GM12878 (cell line): ENCODE measurements around the gene MFN2. TPM values are rescaled to one million over a fixed set of nuclear protein-coding genes. Genes with fewer than 3 reads are reported as not detected.

Experiments
- ATAC-seq: fragments of 200-7000 bp; cut with Tn5 transposase; 3 replicates; pipeline ENCODE4 v1.9.1; 2020; ENCODE audit warnings: mild to moderate bottlenecking, moderate library complexity
- BruUV-seq: library from RNA; stranded (reverse); fragments of 400-500 nt; replicated peaks from 2 replicates; lab custom pipeline; 2021; lab: Mats Ljungman, UMichigan
- CTCF ChIA-PET: fragments of 300-600 bp; sonication (Branson Sonifier 250); formaldehyde crosslinking; extraction: SDS; loops from one replicate; lab custom pipeline; 2021; ENCODE audit warnings: inconsistent platforms; lab: Yijun Ruan, JAX
- POLR2A ChIA-PET: fragments of 350-600 bp; formaldehyde crosslinking; extraction: SDS; loops from one replicate; lab custom pipeline; 2021; ENCODE audit warnings: inconsistent platforms; lab: Charles Lee
- RAD21 ChIA-PET: fragments of 300-600 bp; sonication (Branson Sonifier 250); formaldehyde crosslinking; loops from one replicate; lab custom pipeline; 2023; ENCODE audit warnings: antibody characterized with exemption; ENCODE audit not compliant: unreplicated experiment; lab: Charles Lee
- SMC1A ChIA-PET: fragments of 300-600 bp; sonication (Branson Sonifier 250); formaldehyde crosslinking; loops from one replicate; lab custom pipeline; 2023; ENCODE audit not compliant: unreplicated experiment, uncharacterized antibody; lab: Charles Lee
- DNase-seq: peaks from one replicate; pipeline ENCODE4 v3.0.0-alpha.2; 2011; ENCODE audit warnings: low read depth, low spot score
- FAIRE-seq: peaks from 3 replicates; lab custom pipeline; 2011; peaks lifted over from hg19 to GRCh38; lab: Jason Lieb, UNC
- H2AFZ ChIP-seq: 2 replicates; pipeline ENCODE4 v1.6.0; 2011; ENCODE audit warnings: low read depth, low read length, control low read depth; ENCODE audit not compliant: control insufficient read depth
- H3K27ac ChIP-seq: 2 replicates; pipeline ENCODE4 v1.5.1; 2011; ENCODE audit warnings: control low read depth; ENCODE audit not compliant: control insufficient read depth, insufficient read depth
- H3K27me3 ChIP-seq, 2 experiments: replicated peaks in 1 of 2; 2 replicates each; pipeline versions ENCODE4 v1.6.0 to v1.6.1; 2011; ENCODE audit warnings: low read length in 1 of 2; ENCODE audit not compliant: control insufficient read depth in 2 of 2, insufficient read depth in 2 of 2
- H3K36me3 ChIP-seq, 2 experiments: 2 replicates each; pipeline ENCODE4 v1.5.1; 2011; ENCODE audit warnings: low read length in 1 of 2; ENCODE audit not compliant: control insufficient read depth in 2 of 2, insufficient read depth in 2 of 2
- H3K4me1 ChIP-seq: 2 replicates; pipeline ENCODE4 v1.6.1; 2011; ENCODE audit warnings: mild to moderate bottlenecking, low read length, moderate library complexity, mixed read lengths; ENCODE audit not compliant: control insufficient read depth, insufficient read depth
- H3K4me2 ChIP-seq: 2 replicates; pipeline ENCODE4 v1.6.0; 2011; ENCODE audit warnings: control low read depth; ENCODE audit not compliant: control insufficient read depth, insufficient read depth
- H3K4me3 ChIP-seq: fragments of 200-600 bp; sonication (generic); 2 replicates; pipeline ENCODE4 v1.5.1; 2016
- H3K79me2 ChIP-seq: 2 replicates; pipeline ENCODE4 v1.6.0; 2011; ENCODE audit warnings: low read length; ENCODE audit not compliant: control insufficient read depth, insufficient read depth
- H3K9ac ChIP-seq: 2 replicates; pipeline ENCODE4 v1.8.0; 2011; ENCODE audit warnings: low read length, control low read depth, mixed read lengths; ENCODE audit not compliant: control insufficient read depth, insufficient read depth
- H3K9me3 ChIP-seq: replicated peaks from 3 replicates; pipeline ENCODE4 v1.5.1; 2011; ENCODE audit warnings: mild to moderate bottlenecking, low read length; ENCODE audit not compliant: control insufficient read depth, insufficient read depth
- H4K20me1 ChIP-seq: 2 replicates; pipeline ENCODE4 v1.6.0; 2011; ENCODE audit not compliant: control insufficient read depth, insufficient read depth
- BCL11A ChIP-seq: IDR thresholded peaks from 2 replicates; pipeline ENCODE4 v1.6.1; 2011; ENCODE audit warnings: low read depth, low read length
- CHD2 ChIP-seq: IDR thresholded peaks from 2 replicates; pipeline ENCODE4 v1.6.1; 2011; ENCODE audit warnings: low read depth, low read length, improper control_type of control experiment, borderline replicate concordance
- EGR1 ChIP-seq, 2 experiments: IDR thresholded peaks; 1 replicate in 1 of 2; 2 replicates in 1 of 2; pipeline ENCODE4 v1.6.1; 2011 to 2012; ENCODE audit warnings: low read depth in 2 of 2, low read length in 2 of 2, borderline replicate concordance in 1 of 2, mild to moderate bottlenecking in 1 of 2, moderate library complexity in 1 of 2
- GABPA ChIP-seq: IDR thresholded peaks from 2 replicates; pipeline ENCODE4 v1.6.1; 2014; ENCODE audit warnings: antibody characterized with exemption, low read depth, mild to moderate bottlenecking, inconsistent platforms
- HDGF ChIP-seq: fragments of 450-650 bp; IDR thresholded peaks from 2 replicates; pipeline ENCODE4 v1.6.1; 2016; ENCODE audit warnings: antibody characterized with exemption
- IKZF1 ChIP-seq: fragments of 450-650 bp; conservative IDR thresholded peaks from 2 replicates; pipeline ENCODE4 v1.6.1; 2017; ENCODE audit warnings: antibody characterized with exemption, mild to moderate bottlenecking
- JUND ChIP-seq: IDR thresholded peaks from 2 replicates; pipeline ENCODE4 v1.6.1; 2012; ENCODE audit warnings: low read depth, mild to moderate bottlenecking, low read length, improper control_type of control experiment, moderate library complexity
- NFYB ChIP-seq: IDR thresholded peaks from 2 replicates; pipeline ENCODE4 v1.6.1; 2011; ENCODE audit warnings: low read depth, mild to moderate bottlenecking, low read length, improper control_type of control experiment, moderate library complexity; ENCODE audit not compliant: insufficient read depth
- NR2F1 ChIP-seq: fragments of 450-650 bp; conservative IDR thresholded peaks from 2 replicates; pipeline ENCODE4 v1.6.1; 2017; ENCODE audit warnings: mild to moderate bottlenecking
- RAD51 ChIP-seq: fragments of 450-650 bp; IDR thresholded peaks from 2 replicates; pipeline ENCODE4 v1.6.1; 2016; ENCODE audit warnings: moderate library complexity, mild to moderate bottlenecking, inconsistent platforms
- SUZ12 ChIP-seq: fragments of 200-600 bp; sonication (generic); IDR thresholded peaks from one replicate; pipeline ENCODE4 v1.6.1; 2018; ENCODE audit warnings: antibody characterized with exemption, mild to moderate bottlenecking; ENCODE audit not compliant: unreplicated experiment
- WRNIP1 ChIP-seq: IDR thresholded peaks from 2 replicates; pipeline ENCODE4 v1.6.1; 2011; ENCODE audit warnings: low read depth, low read length, improper control_type of control experiment, borderline replicate concordance
- ZNF207 ChIP-seq: fragments of 450-650 bp; IDR thresholded peaks from 2 replicates; pipeline ENCODE4 v1.6.1; 2014; ENCODE audit warnings: antibody characterized with exemption, mild to moderate bottlenecking, borderline replicate concordance
- ZNF217 ChIP-seq: fragments of 450-650 bp; IDR thresholded peaks from 2 replicates; pipeline ENCODE4 v1.6.1; 2017; ENCODE audit warnings: antibody characterized with exemption, mild to moderate bottlenecking
- ZZZ3 ChIP-seq: IDR thresholded peaks from 2 replicates; pipeline ENCODE4 v1.6.1; 2011; ENCODE audit warnings: low read depth; ENCODE audit not compliant: control insufficient read depth, insufficient read length
- WGBS: methylation state at CpG from one replicate; pipeline ENCODE4 v1.1.6; 2016; ENCODE audit warnings: low lambda C conversion rate; ENCODE audit not compliant: insufficient replicate concordance, insufficient coverage; ENCODE audit errors: missing lambda C conversion rate; 5-methylcytosine and 5-hydroxymethylcytosine counted together
- in situ Hi-C: fragments of 300-500 bp; cut with MboI; formaldehyde crosslinking; loops from 9 replicates; pipeline ENCODE4 v1.14.3; 2018; ENCODE audit warnings: mixed read lengths
- intact Hi-C: fragments of 100-400 bp; cut with micrococcal nuclease; formaldehyde crosslinking; loops from one replicate; pipeline ENCODE4 v1.14.2; 2022; ENCODE audit not compliant: unreplicated experiment
- polyA plus RNA-seq, 11 experiments: library from polyadenylated mRNA; depleted of rRNA in 4 of 11; unstranded in 6 of 11; stranded (reverse) in 5 of 11; fragments of >200 nt; fragmentation: Nextera tagmentation in 4 of 11; fragmentation: Illumina TruSeq in 1 of 11; extraction: Ambion mirVana in 4 of 11; extraction: Trizol in 1 of 11; gene quantifications; 1 replicate in 1 of 11; 2 replicates in 10 of 11; pipeline versions ENCODE4 v1.2.1 to v1.2.3, GENCODE V29; 2011 to 2016; ENCODE audit warnings: inconsistent platforms in 2 of 11, missing spikeins in 2 of 11, low read depth in 1 of 11
- total RNA-seq, 4 experiments: library from RNA; depleted of rRNA in 3 of 4; stranded (reverse); fragments of >200 nt in 3 of 4; fragmentation: Illumina TruSeq in 1 of 4; extraction: Trizol in 1 of 4; gene quantifications; 2 replicates each; pipeline versions ENCODE4 v1.2.1 to v1.2.3, GENCODE V29; 2013 to 2021
- TF ChIP-seq, protein P1 (sequence below), 3 experiments: IDR thresholded peaks in 2 of 3; conservative IDR thresholded peaks in 1 of 3; 2 replicates each; pipeline ENCODE4 v1.5.1; 2011; ENCODE audit warnings: low read depth in 3 of 3, low read length in 3 of 3, mild to moderate bottlenecking in 3 of 3, control low read depth in 2 of 3, moderate library complexity in 2 of 3, inconsistent platforms in 1 of 3, mixed read lengths in 1 of 3; ENCODE audit not compliant: control insufficient read depth in 2 of 3, insufficient read depth in 1 of 3; ENCODE audit errors: extremely low read depth in 1 of 3
- TF ChIP-seq, protein P2 (sequence below): IDR thresholded peaks from 2 replicates; pipeline ENCODE4 v1.6.1; 2012; ENCODE audit warnings: low read depth, low read length, improper control_type of control experiment

MFN2 gene
- total and polyA plus RNA-seq, 10 of the 15 experiments (the other 5 are each of a cell fraction or from before 2014, with no cell fraction given): 5.3 to 64.4 (median 48.1) TPM

DNA sequence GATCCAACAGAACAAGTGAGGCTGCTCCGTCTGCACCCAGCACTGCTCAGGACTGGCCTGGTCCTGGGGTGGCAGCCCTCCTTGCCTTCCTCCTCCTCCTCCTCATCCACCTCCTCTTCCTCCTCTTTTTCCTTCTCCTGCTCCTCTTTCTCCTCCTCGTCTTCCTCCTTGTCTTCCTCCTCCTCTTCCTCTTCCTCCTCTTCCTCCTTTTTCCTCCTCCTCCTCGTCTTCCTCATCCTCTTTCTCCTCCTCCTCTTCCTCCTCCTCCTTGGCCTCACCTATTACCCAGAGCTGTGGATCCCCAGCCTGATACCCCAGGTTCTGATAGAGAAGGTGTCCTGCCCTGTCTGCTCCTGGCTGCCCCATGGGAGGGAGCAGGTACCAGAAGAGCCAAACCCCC, 16.6 kb upstream of the MFN2 start:
- no peaks in the 10 kb centered on the region for H3K4me1 ChIP-seq
- H3K4me2 ChIP-seq: no peak overlapping the region
- H4K20me1 ChIP-seq: no peaks in the 10 kb centered on the region; the same call in 1 of the 2 replicates
- in situ Hi-C loops: loop anchor here (10.0 kb wide), 1 partner anchor 119 kb away; the partner anchor contains the start of gene NPPA
- TF ChIP-seq WRNIP1 (no peak), ZNF217 (no peak), ZZZ3 (no peak), GABPA (no peak), BCL11A (no peak), JUND (no peak), NFYB (no peak), NR2F1 (no peak), CHD2 (no peak), RAD51 (no peak), SUZ12 (no peak), ZNF207 (no peak), IKZF1 (no peak), EGR1 (IDR thresholded peaks at IDR 0.05; ENCODE audit: borderline replicate concordance in 1 of 2, low read depth in 2 of 2, low read length in 2 of 2) (no peak), HDGF (no peak)
- TF ChIP-seq, protein P1, sequence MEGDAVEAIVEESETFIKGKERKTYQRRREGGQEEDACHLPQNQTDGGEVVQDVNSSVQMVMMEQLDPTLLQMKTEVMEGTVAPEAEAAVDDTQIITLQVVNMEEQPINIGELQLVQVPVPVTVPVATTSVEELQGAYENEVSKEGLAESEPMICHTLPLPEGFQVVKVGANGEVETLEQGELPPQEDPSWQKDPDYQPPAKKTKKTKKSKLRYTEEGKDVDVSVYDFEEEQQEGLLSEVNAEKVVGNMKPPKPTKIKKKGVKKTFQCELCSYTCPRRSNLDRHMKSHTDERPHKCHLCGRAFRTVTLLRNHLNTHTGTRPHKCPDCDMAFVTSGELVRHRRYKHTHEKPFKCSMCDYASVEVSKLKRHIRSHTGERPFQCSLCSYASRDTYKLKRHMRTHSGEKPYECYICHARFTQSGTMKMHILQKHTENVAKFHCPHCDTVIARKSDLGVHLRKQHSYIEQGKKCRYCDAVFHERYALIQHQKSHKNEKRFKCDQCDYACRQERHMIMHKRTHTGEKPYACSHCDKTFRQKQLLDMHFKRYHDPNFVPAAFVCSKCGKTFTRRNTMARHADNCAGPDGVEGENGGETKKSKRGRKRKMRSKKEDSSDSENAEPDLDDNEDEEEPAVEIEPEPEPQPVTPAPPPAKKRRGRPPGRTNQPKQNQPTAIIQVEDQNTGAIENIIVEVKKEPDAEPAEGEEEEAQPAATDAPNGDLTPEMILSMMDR (IDR thresholded peaks at IDR 0.05 in 2 of 3, conservative IDR thresholded peaks at IDR 0.05 in 1 of 3; ENCODE audit: control insufficient read depth in 2 of 3, extremely low read depth in 1 of 3, insufficient read depth in 1 of 3, low read depth in 3 of 3, low read length in 3 of 3): no peak
- TF ChIP-seq, protein P2, sequence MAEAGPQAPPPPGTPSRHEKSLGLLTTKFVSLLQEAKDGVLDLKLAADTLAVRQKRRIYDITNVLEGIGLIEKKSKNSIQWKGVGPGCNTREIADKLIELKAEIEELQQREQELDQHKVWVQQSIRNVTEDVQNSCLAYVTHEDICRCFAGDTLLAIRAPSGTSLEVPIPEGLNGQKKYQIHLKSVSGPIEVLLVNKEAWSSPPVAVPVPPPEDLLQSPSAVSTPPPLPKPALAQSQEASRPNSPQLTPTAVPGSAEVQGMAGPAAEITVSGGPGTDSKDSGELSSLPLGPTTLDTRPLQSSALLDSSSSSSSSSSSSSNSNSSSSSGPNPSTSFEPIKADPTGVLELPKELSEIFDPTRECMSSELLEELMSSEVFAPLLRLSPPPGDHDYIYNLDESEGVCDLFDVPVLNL: no peak
- TF ChIP-seq, all 136 proteins: peak for 0
- Histone ChIP-seq H3K9me3 (no peaks in the 10 kb centered on the region), H3K27ac (no peak overlapping the region), H3K79me2 (no peaks in the 10 kb centered on the region), H2AFZ (no peak overlapping the region), H3K36me3 (peaks cover 6 to 16% of the 10 kb centered on the region in 2 experiments), H3K9ac (no peak overlapping the region), H3K4me3 (no peak overlapping the region), H3K27me3 (no peaks in the 10 kb centered on the region)
- no TSS peak for BruUV-seq
- ChIA-PET POLR2A (no interaction called here), CTCF (no interaction called here), SMC1A (no interaction called here), RAD21 (no interaction called here)
- no peak for ATAC-seq
- intact Hi-C loops: no loop called here
- no peak for DNase-seq
- 40% methylated on average over 3 of the region's 3 CpGs for WGBS
- no peak for FAIRE-seq
